ENCODE data around the gene FNTB. TPM values are rescaled to one million over a fixed set of nuclear protein-coding genes. Genes with fewer than 3 reads are reported as not detected.

FNTB gene
- polyA plus RNA-seq, 1 experiment, result 33.8 TPM

- TF ChIP-seq, protein P1, sequence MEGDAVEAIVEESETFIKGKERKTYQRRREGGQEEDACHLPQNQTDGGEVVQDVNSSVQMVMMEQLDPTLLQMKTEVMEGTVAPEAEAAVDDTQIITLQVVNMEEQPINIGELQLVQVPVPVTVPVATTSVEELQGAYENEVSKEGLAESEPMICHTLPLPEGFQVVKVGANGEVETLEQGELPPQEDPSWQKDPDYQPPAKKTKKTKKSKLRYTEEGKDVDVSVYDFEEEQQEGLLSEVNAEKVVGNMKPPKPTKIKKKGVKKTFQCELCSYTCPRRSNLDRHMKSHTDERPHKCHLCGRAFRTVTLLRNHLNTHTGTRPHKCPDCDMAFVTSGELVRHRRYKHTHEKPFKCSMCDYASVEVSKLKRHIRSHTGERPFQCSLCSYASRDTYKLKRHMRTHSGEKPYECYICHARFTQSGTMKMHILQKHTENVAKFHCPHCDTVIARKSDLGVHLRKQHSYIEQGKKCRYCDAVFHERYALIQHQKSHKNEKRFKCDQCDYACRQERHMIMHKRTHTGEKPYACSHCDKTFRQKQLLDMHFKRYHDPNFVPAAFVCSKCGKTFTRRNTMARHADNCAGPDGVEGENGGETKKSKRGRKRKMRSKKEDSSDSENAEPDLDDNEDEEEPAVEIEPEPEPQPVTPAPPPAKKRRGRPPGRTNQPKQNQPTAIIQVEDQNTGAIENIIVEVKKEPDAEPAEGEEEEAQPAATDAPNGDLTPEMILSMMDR (IDR thresholded peaks at IDR 0.05; ENCODE audit: insufficient read depth, low read depth, low read length), result no peak
- Histone ChIP-seq H3K27me3 (ENCODE audit: control insufficient read depth, insufficient read depth, low read length) (no peaks in the 10 kb centered on the region), H3K4me3 (ENCODE audit: low read depth, low read length) (no peak overlapping the region), H3K36me3 (ENCODE audit: control insufficient read depth, insufficient read depth, low read length) (peaks cover 2% of the 10 kb centered on the region; the same call in 1 of the 2 replicates)
- CTCF ChIA-PET, result interaction anchor here (0.6 to 5.0 kb wide), 3 partner anchors 29 to 102 kb away, joined by 3 to 60 read pairs (median 4); no protein-coding TSS in a partner anchor
- no peak for DNase-seq (ENCODE audit: low read depth)
- POLR2A ChIA-PET, result no interaction called here
Observed at GRCh38 chr14:64990939-64991338, 4.2 kb downstream of the FNTB start.

DNA sequence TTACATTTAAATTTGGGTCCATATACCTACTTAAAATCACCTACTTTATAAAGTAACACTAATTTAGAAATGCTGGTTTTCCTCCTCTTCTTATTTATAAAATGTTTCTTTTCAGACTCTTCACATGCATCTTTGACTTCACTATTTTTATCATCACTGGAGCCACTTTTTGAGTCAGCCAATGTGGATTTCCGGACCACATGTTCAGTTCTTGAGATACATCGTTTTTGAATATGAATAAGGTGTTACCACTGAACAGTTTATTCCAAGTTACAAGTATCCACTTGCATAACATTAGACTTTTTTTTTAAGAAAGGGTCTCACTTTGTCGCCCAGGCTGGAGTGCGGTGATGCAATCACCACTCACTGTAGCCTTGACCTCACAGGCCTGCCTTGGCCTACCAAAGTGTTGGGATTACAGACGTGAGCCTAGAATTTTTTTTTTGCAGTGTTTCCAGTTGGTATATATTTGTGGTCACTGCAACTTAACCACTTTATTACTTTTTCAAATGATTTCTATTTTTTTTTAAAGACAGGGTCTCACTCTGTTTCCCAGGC, 5.7 kb downstream of the FNTB start:
- Histone ChIP-seq H3K27me3 (ENCODE audit: control insufficient read depth, insufficient read depth, low read length) (no peaks in the 10 kb centered on the region), H3K36me3 (ENCODE audit: control insufficient read depth, insufficient read depth, low read length) (peaks cover 2% of the 10 kb centered on the region; the same call in 1 of the 2 replicates), H3K4me3 (ENCODE audit: low read depth, low read length) (no peak overlapping the region)
- no peak for DNase-seq (ENCODE audit: low read depth)
- TF ChIP-seq, protein P1 (IDR thresholded peaks at IDR 0.05; ENCODE audit: insufficient read depth, low read depth, low read length), result no peak
- POLR2A ChIA-PET, result no interaction called here
- CTCF ChIA-PET, result interaction anchor here (0.7 to 1.9 kb wide), 2 partner anchors 27 to 36 kb away, joined by 3 to 7 read pairs; no protein-coding TSS in a partner anchor

DNA sequence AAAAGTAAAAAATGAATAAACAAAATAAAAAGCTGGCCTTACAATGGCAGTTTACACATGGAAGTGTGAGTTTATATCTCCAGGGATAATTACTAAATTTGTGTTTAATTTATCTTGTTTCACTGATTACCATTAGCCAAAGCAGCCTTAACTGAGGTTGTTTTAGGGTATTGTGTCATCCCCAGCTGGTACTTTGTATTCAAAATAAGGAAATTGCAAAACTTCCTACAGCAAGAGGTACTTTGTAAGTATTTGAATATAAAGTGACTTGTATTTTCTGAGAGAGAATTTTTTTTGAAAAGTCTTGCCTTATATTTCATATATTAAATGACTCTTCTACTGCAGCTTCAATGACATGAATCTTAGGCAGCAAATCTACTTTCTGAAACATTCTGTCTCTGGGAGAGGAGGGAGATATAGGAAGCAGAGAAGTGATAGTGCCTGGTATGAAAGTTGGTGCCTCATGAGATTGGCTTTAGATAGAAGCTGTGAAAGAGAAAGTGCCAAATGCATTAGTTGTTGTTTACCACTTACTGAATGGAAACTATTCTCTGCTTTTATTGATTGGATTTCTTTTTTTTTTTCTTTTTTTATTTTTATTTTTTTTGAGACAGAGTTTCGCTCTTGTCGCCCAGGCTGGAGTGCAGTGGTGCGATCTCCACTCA, 6.7 kb downstream of the FNTB start:
- Histone ChIP-seq H3K4me3 (ENCODE audit: low read depth, low read length) (no peak overlapping the region), H3K36me3 (ENCODE audit: control insufficient read depth, insufficient read depth, low read length) (peaks cover 2% of the 10 kb centered on the region; the same call in 1 of the 2 replicates), H3K27me3 (ENCODE audit: control insufficient read depth, insufficient read depth, low read length) (no peaks in the 10 kb centered on the region)
- TF ChIP-seq, protein P1 (IDR thresholded peaks at IDR 0.05; ENCODE audit: insufficient read depth, low read depth, low read length), result no peak
- ChIA-PET CTCF (interaction anchor here (0.7 to 1.9 kb wide), 5 partner anchors 9 to 170 kb away, joined by 3 to 7 read pairs (median 3); no protein-coding TSS in a partner anchor), POLR2A (no interaction called here)
- no peak for DNase-seq (ENCODE audit: low read depth)

DNA sequence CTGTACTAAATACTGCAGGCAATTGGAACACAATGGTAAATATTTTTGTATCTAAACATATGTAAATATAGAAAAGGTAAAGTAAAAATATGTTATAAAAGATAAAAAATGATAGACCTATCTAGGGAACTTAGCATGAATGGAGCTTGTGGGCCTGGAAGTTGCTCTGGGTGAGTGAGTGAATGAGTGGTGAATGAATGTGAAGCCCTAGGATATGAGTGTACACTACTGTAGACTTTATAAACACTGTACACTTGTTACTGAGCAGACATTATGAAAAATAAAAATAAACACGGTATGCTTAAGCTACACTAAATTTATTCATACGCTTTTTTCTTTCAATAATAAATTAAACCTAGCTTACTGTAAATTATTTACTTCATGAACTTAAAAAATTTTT, 7.8 kb downstream of the FNTB start:
- peaks cover 2% of the 10 kb centered on the region; the same call in 1 of the 2 replicates for H3K36me3 ChIP-seq (ENCODE audit: control insufficient read depth, insufficient read depth, low read length)
- H3K27me3 ChIP-seq (ENCODE audit: control insufficient read depth, insufficient read depth, low read length), result no peaks in the 10 kb centered on the region
- POLR2A ChIA-PET, result no interaction called here
- CTCF ChIA-PET, result interaction anchor here (0.8 to 1.6 kb wide), 2 partner anchors 26 to 84 kb away, joined by 3 to 9 read pairs; no protein-coding TSS in a partner anchor
- DNase-seq (ENCODE audit: low read depth), result no peak
- no peak overlapping the region for H3K4me3 ChIP-seq (ENCODE audit: low read depth, low read length)
- TF ChIP-seq, protein P1 (IDR thresholded peaks at IDR 0.05; ENCODE audit: insufficient read depth, low read depth, low read length), result no peak

DNA sequence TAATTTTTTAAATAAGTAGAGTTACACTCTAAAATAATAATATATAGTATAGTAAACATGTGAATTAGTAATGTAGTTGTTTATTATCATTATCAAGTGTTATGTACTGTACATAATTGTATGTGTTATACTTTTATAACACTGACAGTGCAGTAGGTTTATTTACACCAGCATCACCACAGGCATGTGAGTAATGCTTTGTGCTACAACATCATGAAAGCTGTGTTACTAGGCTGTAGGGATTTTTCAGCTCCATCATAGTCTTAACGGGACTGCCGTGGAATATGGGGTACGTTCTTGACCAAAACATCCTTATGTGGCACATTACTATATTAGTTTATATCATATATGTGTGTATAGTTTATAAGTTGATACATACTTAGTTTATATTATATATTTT, 8.6 kb downstream of the FNTB start:
- H3K27me3 ChIP-seq (ENCODE audit: control insufficient read depth, insufficient read depth, low read length), result no peaks in the 10 kb centered on the region
- ChIA-PET CTCF (interaction anchor here (0.8 to 1.6 kb wide), 2 partner anchors 25 to 84 kb away, joined by 3 to 9 read pairs; no protein-coding TSS in a partner anchor), POLR2A (no interaction called here)
- H3K36me3 ChIP-seq (ENCODE audit: control insufficient read depth, insufficient read depth, low read length), result no peaks in the 10 kb centered on the region
- no peak overlapping the region for H3K4me3 ChIP-seq (ENCODE audit: low read depth, low read length)
- no peak for DNase-seq (ENCODE audit: low read depth)
- TF ChIP-seq, protein P1 (IDR thresholded peaks at IDR 0.05; ENCODE audit: insufficient read depth, low read depth, low read length), result no peak

All from BJ (cell line).